Embryonic facial prominence (tissue), 1 donor: ENCODE measurements around the gene KCNQ2.

Experiments
- DNase-seq: peaks from one replicate; pipeline ENCODE4 v3.0.0-alpha.2; 2016; ENCODE audit errors: extremely low spot score

KCNQ2 gene

DNA sequence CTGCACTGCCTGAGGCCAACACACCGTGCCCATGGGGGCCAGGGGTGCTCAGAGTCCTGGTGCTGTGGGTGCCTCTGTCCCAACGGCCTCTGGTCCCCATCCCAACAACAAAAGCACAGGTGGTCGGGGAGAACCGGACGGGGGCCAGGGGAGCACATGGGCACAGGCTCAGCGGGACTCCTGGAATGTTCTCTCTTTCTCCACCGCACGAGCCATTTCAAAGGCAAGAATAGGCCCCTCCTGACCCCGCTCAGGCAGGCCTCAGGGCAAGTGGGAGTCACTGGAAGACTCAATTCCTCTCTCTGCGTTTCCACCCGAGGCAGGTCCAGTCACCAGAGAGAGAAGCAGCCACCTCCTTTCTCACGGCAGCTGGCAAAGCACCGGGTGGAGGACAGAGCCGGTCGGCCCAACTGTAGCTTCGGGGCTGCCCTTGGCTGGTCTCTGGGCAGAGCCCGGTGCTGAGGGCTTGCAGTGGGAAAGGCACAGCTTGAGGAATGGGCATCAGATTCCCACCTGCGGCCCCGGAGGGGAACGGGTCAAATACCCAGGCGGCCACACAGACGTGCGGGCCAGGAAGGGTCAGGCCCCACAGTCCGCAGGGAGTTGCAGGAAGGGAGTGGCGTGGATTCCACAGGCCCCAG is 55.2 kb downstream of the KCNQ2 start:
- no peak for DNase-seq

DNA sequence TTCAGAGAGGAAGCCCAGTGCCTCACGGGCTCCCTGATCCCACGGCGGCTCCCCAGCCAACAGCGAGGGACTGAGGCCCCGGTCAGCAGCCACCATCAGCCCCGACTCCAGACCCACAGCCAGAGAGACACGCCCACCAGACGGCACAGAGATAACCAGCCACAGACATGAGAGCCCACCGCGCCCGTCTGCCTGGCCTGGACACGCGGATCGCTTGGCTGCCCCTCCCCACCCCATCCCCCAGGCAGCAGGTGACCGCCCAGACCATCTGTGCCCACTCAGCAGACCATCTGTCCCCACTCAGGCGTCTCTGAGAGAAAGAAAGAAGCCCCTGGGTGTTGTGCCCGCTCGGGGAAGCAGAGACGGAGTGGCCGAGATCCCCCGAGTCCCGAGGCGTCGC is 55.8 kb downstream of the KCNQ2 start:
- no peak for DNase-seq

DNA sequence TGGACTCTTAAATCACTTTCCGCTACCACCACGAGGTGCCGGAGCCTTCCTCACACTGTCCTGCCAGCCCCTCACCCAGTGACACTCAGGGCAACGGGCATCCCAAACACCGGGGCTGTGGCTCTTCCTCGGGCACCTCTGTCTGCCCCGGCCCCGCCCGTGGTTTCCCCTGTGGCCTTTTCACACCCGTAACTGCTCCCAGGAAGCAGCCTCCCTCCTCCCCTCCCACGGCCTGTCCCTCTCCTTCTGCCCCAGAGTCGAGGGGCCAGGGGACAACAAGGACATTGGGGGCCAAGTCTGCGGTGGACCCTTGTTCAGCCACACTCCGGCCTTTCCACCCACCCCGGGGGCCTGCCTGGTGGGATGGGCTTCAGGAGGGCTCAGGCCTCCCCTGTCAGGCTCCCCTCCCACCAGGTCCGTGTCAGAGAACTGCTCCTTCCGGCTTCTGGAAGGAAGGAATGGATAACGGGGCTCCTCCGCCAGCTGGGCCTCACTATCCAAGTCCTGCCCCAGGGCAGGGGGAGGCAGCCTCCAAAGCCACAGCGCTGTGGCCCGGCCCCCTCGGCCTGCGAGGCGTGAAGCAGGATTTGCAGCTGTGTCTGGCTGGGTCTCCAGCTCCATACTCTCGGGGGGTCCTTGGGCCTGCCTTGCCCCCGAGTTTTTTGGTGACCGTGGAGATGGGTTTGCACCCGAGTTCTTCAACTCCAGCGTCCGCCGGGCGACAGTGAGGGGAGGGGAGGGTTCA is 56.6 kb downstream of the KCNQ2 start:
- no peak for DNase-seq

DNA sequence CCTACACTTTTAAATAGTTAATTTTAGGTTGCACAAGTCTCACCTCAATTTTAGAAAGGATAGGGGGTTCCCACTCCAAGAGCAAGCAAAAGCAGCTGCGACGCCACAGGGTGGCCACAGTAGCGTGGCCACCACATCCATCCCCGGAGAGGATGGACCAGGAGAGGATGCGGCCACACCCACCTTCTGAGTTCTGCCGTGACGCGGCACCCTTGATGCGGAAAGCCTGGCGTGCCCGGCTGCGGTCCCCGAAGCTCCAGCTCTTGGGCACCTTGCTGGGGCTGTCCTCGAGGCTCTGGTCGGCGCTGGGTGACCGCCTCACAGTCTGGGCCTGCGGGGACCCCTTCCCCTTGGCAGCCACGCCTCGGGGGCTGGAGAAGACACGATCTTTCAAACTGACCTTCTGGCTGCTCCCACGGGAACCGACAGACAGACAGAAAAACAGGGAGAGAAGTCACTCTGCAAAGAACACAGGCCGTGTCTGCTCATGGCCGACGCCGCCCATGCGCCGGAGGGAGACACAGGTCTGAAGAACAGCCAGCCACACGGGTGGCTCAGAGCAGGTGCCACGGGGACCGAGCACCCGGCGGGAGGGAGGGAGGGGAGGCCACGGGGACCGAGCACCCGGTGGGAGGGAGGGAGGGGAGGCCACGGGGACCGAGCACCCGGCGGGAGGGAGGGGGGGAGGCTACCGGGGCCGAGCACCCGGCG is 57.6 kb downstream of the KCNQ2 start:
- no peak for DNase-seq

DNA sequence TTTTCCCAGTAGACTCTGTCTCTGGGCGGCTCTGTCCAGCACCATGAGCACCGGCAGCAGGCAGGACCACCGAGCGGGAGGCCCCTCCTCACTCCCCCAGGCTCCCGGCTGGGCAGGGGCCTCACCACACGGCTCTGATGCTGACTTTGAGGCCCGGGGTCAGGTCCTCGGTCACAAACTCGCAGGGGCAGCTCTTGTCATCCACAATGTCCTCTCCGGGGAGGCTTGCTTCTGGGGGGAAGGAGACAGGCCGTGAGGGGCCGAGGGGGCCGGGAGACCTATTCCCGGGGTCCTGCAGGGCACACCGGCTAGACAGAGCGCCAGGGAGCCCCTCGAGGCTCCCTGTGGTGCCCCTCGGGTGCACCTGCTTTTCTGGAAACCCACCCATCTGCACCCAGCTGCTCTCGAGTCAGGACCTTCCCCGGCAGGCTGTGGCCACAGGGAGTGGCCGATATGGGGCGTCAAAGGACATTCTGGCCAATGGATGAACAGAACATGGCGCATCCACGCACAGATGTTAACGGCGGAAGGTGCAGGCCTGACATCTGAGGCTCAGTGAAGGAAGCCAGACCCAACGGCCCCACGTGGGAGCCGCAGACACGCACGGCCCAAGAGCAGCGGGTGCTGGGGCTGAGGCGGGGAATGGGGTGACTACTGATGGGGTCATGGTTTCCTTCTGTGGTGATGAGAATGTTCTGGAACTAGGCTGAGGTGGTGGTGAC is 58.3 kb downstream of the KCNQ2 start:
- no peak for DNase-seq

- no peak for DNase-seq
These were observed 59.1 kb downstream of the KCNQ2 start for GRCh38 chr20:63413323-63413722.

- no peak for DNase-seq
These were observed 59.6 kb downstream of the KCNQ2 start for GRCh38 chr20:63412889-63413288.

- DNase-seq = no peak
These were observed 60.4 kb downstream of the KCNQ2 start for GRCh38 chr20:63411898-63412631.

GRCh38 chr20:63411151-63411897 is 61.1 kb downstream of the KCNQ2 start:
- DNase-seq = no peak

- DNase-seq = no peak
These were observed 62.5 kb downstream of the KCNQ2 start for GRCh38 chr20:63409834-63410435.

DNA sequence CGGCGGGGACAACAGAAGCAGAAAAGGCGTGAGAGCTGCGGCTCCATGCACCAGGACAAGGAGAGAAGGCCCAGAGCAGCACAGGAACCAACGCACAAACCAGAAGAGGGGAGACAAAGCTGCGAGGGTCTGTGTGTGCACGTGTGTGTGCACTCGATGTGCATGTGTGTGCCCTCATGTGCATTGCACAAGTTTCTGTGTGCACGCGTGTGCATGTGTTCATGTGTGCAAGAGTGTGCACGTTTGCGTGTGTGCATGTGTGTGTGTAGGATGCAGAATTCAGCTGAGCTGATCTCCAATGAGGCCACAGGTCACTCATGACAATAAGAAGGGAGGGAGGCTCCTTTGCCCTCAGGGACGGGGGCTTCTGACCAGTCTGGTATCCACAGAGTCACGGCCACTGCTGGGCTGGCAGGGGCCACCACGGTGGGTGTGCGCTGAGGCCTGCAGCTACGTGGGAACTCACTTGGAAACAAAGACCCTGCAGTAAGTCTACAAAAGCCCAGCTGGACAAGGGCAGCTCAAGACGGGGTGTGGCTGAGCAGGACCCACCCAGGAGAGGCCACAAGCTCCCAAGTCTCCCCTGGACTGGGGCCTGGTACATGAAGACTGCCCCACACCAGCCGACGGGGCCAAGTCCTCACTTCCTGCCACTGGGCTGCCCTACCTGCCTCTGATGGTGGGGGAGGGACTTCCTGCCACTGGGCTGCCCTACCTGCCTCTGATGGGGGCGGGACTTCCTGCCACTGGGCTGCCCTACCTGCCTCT is 63.2 kb downstream of the KCNQ2 start:
- no peak for DNase-seq

DNA sequence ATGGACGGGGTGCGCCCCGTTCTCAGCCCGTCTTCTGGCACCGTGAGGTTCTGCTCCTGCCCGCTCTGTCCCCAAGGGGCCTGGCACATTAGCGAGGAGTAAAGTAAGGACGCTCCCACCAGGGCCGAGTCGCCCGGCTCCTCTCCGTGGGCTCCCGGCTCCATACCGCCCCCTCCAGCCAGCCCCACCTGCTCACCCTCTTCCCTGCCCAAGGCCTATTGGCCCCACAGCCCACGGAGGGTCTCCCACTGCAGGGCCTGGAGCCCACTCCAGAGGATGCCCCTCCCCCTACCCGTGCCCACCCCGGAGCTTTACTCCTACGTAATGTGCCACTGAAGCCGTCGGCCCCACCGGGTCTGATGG is 63.8 kb downstream of the KCNQ2 start:
- no peak for DNase-seq

DNA sequence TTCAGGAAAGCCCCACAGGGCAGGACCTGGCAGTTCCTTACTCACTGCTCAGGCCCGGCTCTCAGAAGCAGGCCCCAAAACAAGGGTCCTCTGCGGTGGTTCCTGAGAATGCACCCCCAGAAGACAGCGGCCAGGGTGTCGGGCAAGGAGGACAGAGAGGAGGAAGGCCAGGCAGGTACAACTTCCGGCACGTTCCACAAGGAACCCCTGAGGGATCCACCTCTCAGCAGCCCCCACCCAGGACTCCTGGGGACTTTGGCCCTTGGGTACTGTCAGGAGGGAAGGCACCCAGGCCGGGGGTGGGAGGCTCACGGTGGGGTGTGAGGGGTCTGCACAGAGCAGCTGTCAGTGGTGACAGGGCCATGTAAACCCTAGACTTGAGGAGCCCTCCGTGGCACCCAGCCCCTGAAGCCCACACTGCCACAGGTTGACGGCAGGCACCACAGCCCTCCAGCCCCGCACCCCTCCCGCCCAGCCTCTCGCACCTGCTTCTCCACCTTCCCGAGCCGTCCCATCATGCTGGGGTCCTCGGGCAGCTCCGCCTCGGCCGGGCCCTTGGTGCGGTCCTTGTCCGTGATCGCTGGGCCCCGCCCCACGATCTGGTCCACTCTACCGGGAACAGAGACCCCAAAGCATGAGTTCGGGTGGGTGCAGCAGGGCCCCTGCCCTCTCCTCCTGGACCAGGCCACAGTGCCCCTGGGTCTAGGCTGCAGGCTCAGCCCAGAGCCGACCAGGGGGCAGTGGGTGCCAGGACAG is 64.3 kb downstream of the KCNQ2 start:
- DNase-seq = no peak

DNA sequence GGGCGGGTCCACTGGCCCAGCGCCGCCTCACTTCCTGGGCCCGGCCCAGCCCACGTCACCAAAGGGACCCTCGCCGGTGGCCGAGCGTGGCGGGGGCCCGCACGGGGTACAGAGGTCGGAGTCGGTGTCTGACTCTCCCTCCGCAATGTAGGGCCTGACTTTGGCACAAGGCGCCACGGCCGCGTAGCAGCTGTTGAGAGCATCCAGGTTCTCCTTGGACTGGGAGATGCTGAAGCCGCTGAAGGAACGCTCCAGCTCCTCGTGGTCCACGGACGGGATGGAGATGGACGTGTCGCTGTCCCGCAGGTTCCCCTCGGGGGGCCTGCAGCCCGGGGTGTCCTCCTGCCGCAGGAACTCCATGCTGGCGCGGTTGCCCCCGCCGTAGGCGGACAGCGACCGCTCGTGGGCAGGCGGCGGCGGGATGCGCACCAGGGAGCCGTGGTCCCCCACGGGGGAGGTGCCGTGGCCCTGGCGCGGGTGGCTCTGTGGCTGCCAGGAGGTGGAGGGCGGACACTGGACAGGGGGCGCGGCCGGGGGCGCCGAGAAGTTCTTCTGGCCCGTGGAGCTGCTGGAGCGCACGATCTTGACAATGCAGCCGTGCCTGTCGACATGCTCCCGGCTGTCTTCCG is 65.7 kb downstream of the KCNQ2 start:
- no peak for DNase-seq

DNA sequence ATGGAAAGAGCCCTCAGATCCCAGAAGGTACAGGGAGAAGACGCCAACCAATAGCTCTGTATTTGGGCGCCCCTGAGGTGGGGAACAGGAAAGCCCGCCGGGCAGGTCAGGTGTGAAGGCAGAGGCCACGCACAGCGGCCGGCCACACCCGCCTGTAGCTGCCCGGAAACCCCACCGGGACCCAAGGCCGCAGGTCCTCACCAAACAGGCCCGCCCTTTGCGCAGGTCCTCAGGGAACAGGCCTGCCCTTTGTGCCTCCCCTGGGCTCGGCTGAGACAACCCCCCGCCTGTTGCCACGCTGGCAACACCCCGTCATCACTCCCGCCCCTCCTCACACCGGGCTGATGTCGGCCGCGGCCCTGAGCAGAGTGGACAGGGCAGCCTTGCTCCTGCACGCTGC is 66.4 kb downstream of the KCNQ2 start:
- no peak for DNase-seq

DNA sequence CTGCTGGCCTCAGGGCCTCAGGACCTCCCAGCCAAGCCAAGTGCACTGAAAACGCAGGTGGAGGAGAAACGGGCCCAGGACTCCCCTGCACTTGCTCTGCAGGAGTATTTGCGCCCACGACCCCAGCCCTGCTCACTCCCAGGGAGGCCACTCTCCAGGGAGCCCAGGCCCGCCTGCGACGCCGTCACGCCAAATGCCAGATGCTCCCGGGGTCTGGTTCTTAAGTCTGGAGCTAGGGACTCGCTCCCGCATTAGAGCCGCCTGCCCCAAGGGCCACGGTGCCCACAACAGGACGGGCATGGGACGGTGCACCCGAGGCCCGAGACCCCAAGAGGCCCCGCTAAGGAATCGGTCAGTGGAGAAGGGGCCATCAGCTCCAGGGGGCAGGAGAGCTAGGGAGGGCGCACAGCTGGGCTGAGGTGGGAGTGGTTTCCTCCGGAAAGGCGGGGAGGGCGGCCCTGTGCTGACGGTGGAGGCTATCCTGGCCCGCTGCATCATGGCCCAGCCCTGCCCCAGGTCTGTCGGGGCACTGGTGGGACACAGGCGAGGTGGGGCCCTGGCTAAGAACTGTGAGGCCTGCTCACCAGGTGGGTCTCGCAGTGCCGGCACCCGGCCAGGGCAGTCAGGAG is 67.2 kb downstream of the KCNQ2 start:
- no peak for DNase-seq

DNA sequence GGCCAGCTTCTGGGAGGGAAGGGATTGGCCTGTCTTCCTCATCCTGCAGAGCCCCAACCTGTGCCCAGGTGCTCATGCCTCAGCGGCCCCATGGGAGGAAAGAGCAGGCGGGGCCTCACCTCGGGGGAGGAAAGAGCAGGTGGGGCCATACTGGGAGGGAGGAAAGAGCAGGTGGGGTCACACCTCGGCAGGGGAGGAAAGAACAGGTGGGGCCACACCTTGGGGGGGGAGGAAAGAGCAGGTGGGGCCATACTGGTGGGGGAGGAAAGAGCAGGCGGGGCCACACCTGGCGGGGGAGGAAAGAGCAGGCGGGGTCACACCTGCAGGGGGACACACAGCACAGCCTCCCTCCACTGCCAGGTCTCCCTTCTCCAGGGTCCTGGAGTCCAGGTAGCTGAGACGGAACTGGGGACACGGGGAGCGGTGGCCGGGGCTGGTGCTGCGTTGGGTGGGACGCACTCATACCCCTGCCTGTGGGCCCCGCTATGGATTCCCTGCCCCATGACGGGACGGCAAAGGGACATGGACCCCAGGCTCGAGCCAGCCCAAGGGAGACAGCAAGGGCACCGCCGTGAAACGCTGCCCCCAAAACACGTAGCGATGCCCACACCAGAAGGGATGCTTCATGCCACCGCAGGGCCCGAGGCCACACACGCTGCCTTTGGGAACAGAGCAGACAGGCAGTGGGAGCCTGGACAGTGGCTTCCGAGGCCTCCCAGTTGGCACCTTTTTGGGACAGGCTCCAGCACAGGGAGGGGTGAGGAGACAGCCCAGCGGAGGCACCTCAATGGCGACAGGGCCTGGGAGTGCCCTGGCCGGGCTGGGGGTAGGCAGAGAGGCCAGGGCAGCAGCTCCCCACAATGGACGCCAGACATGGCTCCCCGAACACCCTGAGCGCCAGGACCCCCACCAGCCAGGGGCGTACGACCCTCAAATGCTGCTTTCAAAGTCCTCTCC is 68.0 kb downstream of the KCNQ2 start:
- no peak for DNase-seq
